Muscle layer of duodenum (tissue), 2 donors: ENCODE measurements around the gene LYPD4.
"Not testable (repeated sequence)": the region's sequence is repeated elsewhere in the genome, so short reads cannot be mapped to it uniquely, and the experiment has no call there.

ENCODE experiments used
- H3K27ac ChIP-seq: one replicate; pipeline ENCODE4 v1.7.0; 2013; ENCODE audit warnings: mild to moderate bottlenecking, low read length
- H3K27me3 ChIP-seq: one replicate; pipeline ENCODE4 v1.7.0; 2013; ENCODE audit warnings: low read depth, mild to moderate bottlenecking, control low read depth, low read length
- H3K36me3 ChIP-seq, 2 donors: one replicate each; pipeline ENCODE4 v1.7.0; 2013; ENCODE audit warnings: low read length in 2 of 2, control low read depth in 1 of 2, mild to moderate bottlenecking in 1 of 2; ENCODE audit not compliant: insufficient read depth in 2 of 2, control insufficient read depth in 1 of 2
- H3K4me1 ChIP-seq, 2 donors: one replicate each; pipeline ENCODE4 v1.7.0; 2013; ENCODE audit warnings: low read length in 2 of 2, mild to moderate bottlenecking in 2 of 2, control low read depth in 1 of 2, moderate library complexity in 1 of 2; ENCODE audit not compliant: insufficient read depth in 2 of 2, control insufficient read depth in 1 of 2
- H3K4me3 ChIP-seq, 2 donors: one replicate each; pipeline ENCODE4 v1.7.0; 2013; ENCODE audit warnings: low read length in 2 of 2, low read depth in 1 of 2, mild to moderate bottlenecking in 1 of 2
- H3K9me3 ChIP-seq, 2 donors: one replicate each; pipeline ENCODE4 v1.7.0; 2013; ENCODE audit warnings: low read length in 2 of 2, control low read depth in 1 of 2, mild to moderate bottlenecking in 1 of 2; ENCODE audit not compliant: control insufficient read depth in 1 of 2
- donor health status: healthy.

The LYPD4 gene

GRCh38 chr19:41795031-41795461 is 49.4 kb downstream of the LYPD4 start:
- Histone ChIP-seq H3K27ac (no peak overlapping the region), H3K4me3 (no peak overlapping the region), H3K36me3 (no peaks in the 10 kb centered on the region), H3K27me3 (peaks cover 12% of the 10 kb centered on the region), H3K9me3 (no peaks in the 10 kb centered on the region), H3K4me1 (no peaks in the 10 kb centered on the region)

GRCh38 chr19:41793414-41793727 is 51.1 kb downstream of the LYPD4 start:
- Histone ChIP-seq H3K9me3 (no peaks in the 10 kb centered on the region), H3K27me3 (peaks cover 12% of the 10 kb centered on the region), H3K36me3 (no peaks in the 10 kb centered on the region), H3K4me1 (no peaks in the 10 kb centered on the region), H3K4me3 (no peak overlapping the region), H3K27ac (no peak overlapping the region)

GRCh38 chr19:41792513-41793413 is 51.7 kb downstream of the LYPD4 start:
- Histone ChIP-seq H3K27me3 (peaks cover 12% of the 10 kb centered on the region), H3K4me3 (no peak overlapping the region)

GRCh38 chr19:41789053-41789452 is 55.4 kb downstream of the LYPD4 start:
- H3K9me3 ChIP-seq, H3K27ac ChIP-seq, H3K4me3 ChIP-seq, H3K36me3 ChIP-seq, H3K4me1 ChIP-seq: not testable (repeated sequence)
- H3K27me3 ChIP-seq: peaks cover 12% of the 10 kb centered on the region

More at GRCh38 chr19:41792513-41793413, 51.7 kb downstream of the LYPD4 start:
- Histone ChIP-seq H3K9me3 (no peaks in the 10 kb centered on the region), H3K27ac (no peak overlapping the region), H3K36me3 (no peaks in the 10 kb centered on the region), H3K4me1 (no peaks in the 10 kb centered on the region)

GRCh38 chr19:41788518-41788917 is 56.0 kb downstream of the LYPD4 start:
- not testable (repeated sequence) for H3K4me3 ChIP-seq, H3K36me3 ChIP-seq, H3K27ac ChIP-seq, H3K9me3 ChIP-seq, H3K4me1 ChIP-seq
- peaks cover 14% of the 10 kb centered on the region for H3K27me3 ChIP-seq
